Measurements from ENCODE around the gene APH1A.
A peak's percentile ranks its signal among the peaks of the same experiment; 100 is the strongest.
"Not testable (repeated sequence)": the region's sequence is repeated elsewhere in the genome, so short reads cannot be mapped to it uniquely, and the experiment has no call there.

The APH1A gene

GRCh38 chr1:150268340-150268704 is 494 bp downstream of the APH1A start:
- DNase-seq (ENCODE audit: low spot score): no peak

DNA sequence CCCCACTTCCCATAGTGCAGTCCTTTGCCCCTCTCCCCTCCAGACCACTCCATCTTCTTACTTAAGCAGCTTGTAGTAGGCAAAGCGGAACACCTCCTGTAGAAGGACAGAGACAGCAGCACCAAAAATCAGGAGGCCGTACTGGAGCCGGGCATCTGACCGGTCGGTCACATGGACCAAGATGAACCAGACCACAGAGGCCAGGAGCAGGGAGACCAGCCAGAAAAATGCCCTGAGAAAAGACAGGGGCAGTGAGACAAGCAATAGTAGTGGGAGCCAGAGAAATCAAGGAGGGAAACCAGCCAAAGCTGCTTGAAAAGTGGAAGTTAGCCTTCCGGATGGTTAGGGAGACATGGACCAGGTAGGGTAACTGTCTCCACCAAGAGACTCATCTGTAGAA is 920 bp downstream of the APH1A start:
- no peak for DNase-seq (ENCODE audit: low spot score)

GRCh38 chr1:150263549-150263948 is 5.3 kb downstream of the APH1A start:
- DNase-seq (ENCODE audit: low spot score): no peak

DNA sequence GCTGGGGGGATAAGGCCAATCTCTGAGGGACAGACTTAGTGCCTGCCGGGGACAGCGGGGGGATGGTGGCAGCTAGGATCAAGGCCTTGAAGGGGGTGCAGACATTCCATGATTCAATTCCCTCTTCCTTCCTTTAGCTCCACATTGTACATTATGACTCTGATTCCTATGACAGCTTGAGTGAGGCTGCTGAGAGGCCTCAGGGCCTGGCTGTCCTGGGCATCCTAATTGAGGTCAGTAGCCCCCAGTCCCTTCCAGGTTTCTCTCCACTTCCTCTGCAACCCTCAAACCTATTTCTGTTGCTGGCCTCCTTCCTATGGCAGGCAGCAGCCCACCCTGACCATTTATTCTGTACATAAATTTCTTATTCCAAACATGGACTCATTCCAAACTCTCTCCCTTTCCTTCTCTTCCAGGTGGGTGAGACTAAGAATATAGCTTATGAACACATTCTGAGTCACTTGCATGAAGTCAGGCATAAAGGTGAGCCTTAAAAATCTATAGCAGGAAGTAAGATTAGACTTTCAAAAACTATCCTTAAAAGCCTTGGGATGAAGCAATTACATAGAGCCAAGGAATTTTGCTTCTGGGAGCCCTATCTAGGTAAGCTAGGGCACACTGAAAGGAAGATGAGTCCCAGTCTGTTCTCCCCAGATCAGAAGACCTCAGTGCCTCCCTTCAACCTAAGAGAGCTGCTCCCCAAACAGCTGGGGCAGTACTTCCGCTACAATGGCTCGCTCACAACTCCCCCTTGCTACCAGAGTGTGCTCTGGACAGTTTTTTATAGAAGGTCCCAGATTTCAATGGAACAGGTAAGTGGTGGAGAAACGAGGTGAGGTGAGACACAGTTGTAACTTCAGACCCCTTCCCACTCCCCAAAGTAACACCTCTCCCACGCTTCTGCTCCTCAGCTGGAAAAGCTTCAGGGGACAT is 6.2 kb downstream of the APH1A start:
- no peak for DNase-seq (ENCODE audit: low spot score)

DNA sequence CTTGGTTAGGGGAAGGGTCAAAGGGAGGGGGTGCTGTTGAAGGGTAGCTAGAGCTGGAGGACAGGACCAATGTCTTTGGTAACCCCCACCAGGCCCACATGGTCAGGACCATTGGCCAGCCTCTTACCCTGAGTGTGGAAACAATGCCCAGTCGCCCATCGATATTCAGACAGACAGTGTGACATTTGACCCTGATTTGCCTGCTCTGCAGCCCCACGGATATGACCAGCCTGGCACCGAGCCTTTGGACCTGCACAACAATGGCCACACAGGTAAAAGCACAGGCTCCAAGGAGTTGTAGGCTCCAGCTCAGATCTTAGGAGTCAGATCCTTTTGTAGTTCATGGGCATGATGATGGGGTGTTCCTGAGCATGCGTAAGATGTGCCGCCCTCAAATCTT is 7.4 kb downstream of the APH1A start:
- no peak for DNase-seq (ENCODE audit: low spot score)

DNA sequence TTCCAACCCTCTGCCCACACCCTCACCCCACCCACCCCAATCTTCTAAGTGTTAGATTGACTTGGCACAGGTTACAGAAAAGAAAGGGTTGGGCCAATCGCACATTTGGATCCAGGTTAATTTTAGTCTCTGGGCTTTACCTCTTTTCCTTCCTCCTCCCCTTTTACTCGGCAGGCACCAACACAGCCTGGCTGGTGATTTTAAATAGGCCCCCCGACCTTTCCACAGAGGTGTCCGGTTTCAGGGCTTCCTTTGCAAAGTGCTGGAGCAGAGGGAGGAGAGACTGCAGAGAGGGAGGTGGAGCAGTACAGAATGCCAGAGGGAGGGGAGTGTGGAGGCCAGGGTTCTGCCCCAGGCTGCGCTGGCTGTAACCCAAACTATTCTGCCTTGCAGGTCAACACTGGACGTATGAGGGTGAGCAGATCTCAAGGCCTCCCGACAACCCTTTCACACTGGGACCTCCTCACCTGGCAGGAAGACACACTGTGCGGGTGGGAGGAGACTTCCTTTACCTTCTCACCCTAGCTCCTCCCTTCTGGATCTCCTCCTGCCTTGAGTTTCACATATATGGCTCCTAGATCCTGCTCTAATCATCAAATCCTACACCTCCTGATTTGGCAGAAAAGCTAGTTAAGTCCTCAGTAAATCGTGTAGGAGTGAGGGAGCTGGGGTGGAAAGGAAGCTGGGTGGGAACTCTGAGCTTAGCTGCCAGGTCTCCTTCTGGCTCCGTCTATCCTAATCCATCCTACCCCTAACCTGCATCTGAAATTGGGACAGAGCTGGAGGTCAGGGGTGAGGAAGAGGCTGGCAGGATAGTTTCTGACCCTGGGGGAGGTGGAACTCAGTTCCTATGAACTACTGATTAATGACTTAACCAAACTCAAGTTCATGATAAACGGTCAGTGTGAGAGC is 8.8 kb downstream of the APH1A start:
- no peak for DNase-seq (ENCODE audit: low spot score)

- DNase-seq (ENCODE audit: low spot score): no peak
Measured at GRCh38 chr1:150259217-150259616, 9.6 kb downstream of the APH1A start.

- no peak for DNase-seq (ENCODE audit: low spot score)
Measured at GRCh38 chr1:150257624-150258585, 10.9 kb downstream of the APH1A start, which contains the start of gene CA14. CA14 (plus strand) TSS chr1:150257774; CDS start chr1:150258129, 355 bp downstream.

DNA sequence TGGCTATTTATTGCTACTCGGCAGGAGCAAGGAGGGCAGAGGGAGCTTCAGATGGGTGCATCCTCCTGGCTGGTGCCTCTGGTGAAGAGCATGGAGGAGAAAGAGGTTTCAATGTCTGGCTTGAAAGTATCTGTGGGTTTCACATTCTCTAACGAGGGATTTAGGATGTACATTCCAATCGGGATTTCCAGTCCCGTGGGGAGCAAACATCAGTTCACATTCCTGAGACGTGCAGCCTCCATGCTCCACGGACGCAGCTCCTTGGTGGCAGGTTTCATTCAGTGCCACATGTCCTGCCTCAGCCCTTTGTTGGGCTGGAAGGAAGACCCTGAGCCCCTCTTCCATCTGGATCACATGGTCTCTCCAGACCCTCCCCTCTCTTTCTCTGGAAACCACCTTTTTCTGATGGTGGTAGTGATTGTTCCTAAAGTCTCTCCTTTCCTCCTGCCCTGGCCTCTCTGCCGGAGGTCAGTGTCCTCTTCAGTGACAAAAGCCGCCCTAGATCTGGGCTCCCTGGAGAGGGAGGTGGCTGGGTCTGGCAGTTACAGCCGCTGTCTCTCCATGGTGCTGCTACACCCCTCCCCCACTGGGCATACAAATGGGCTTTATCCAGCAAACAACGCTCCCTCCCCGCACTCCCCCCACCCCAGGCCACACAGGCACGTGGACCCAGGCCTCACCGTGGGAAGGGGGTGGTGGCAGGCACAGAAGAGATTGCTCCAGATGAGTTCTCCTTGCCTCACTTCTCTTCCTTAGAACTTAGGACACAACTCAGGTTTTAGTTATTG is 12.1 kb downstream of the APH1A start:
- DNase-seq (ENCODE audit: low spot score): peak; percentile 52

DNA sequence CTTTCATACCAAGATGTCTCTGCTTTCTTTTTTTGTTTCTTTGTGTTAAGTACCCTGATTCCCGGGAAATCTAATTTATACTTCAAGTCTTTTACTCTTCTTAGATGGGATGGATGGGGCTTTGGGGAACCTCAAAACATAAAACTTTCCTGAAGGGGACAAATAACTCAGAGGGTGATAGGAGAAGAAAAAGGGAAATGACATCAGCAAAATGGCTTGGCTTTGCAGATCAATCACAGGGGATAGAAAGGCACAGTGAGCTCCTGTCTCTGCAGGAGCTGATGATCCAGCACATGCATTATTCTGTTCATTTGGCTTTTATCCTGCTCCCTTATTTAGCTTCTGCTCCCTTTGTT is 12.6 kb downstream of the APH1A start:
- DNase-seq (ENCODE audit: low spot score): no peak

GRCh38 chr1:150249936-150250335 is 18.9 kb downstream of the APH1A start:
- no peak for DNase-seq (ENCODE audit: low spot score)

GRCh38 chr1:150243003-150243402 is 25.8 kb downstream of the APH1A start:
- no peak for DNase-seq (ENCODE audit: low spot score)

- DNase-seq (ENCODE audit: low spot score): no peak
Measured at GRCh38 chr1:150237746-150238145, 31.1 kb downstream of the APH1A start.

DNA sequence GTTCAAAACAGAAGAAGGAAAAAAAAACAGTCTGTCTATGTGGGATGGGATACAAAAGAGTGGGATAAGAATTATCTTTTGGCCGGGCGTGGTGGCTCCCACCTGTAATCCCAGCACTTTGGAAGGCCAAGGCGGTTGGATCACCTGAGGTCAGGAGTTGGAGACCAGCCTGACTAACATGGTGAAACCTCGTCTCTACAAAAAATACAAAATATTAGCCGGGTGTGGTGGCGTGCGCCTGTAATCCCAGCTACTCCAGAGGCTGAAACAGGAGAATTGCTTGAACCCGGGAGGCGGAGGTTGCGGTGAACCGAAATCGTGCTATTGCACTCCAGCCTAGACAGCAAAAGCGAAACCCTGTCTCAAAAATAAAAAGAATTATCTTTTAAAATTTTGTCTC is 31.6 kb downstream of the APH1A start:
- DNase-seq (ENCODE audit: low spot score): not testable (repeated sequence)

GRCh38 chr1:150236614-150237100 is 32.2 kb downstream of the APH1A start:
- no peak for DNase-seq (ENCODE audit: low spot score)

- peak; percentile 99 for DNase-seq (ENCODE audit: low spot score)
Measured at GRCh38 chr1:150235852-150236613, 32.8 kb downstream of the APH1A start, which contains the start of gene ANP32E. ANP32E (minus strand) TSS chr1:150236112; CDS start chr1:150235786, 326 bp downstream.

DNA sequence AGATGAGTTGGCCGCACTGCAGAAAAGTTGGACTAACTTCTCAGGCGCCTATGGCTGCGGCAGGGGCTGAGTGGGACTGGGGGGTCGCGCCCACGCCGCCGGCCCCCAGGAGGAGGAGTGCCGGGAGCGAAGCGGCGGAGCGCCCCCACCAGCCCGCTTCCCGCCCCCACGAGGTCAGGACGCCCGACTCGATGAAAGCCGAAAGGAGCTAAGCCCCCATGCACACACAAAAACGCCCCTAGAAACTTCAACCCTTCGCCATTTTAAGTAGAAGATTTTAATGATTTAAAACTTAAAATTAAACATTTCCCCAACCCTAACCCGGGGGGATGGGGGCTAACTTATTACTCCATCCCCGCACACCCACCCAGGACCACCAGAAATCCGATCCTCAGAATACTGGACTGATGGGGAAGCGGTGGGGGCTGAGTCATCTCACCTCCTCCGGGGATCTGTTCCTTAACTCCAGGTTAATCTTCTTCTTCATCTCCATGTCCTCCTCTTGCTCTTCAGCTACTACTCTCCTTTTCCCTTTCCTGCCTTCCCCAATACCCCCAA is 33.4 kb downstream of the APH1A start:
- DNase-seq (ENCODE audit: low spot score): peak; percentile 52

GRCh38 chr1:150234566-150235293 is 34.1 kb downstream of the APH1A start:
- DNase-seq (ENCODE audit: low spot score): peak; percentile 83

DNA sequence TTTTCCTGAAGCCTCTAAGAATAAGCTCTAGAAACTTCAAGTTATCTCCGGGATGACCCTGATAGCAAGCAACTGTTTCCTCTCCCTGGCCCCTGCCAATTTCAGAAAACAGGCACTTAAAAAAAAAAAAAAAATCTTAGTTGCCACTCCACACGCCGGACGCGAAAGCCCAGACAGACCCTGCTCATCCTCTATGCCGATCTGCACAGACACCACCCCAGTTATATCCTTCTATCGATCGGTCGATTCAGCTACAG is 34.6 kb downstream of the APH1A start:
- DNase-seq (ENCODE audit: low spot score): no peak

Data from hepatic stellate cell (primary cell).